ENCODE measurements around the gene SENP1.

SENP1 gene

DNA sequence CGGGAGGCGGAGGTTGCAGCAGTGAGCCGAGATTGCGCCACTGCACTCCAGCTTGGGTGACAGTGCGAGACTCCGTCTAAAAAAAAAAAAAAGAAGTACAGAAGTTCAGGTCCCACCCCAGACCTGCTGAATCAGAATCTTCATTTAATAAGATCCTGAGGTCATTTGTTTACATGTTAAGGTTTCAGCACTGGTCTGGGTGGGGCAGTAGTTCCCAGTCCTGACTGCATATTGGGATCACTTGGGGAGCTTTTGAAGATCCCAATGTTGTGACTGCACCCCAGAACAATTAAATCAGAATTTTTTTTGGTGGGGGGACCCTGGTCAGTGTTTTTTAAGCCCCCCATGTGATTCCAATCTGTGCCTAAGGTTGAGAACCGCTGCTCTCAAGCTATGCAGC lies 89.9 kb downstream of the SENP1 start:
- DNase-seq: no peak

DNA sequence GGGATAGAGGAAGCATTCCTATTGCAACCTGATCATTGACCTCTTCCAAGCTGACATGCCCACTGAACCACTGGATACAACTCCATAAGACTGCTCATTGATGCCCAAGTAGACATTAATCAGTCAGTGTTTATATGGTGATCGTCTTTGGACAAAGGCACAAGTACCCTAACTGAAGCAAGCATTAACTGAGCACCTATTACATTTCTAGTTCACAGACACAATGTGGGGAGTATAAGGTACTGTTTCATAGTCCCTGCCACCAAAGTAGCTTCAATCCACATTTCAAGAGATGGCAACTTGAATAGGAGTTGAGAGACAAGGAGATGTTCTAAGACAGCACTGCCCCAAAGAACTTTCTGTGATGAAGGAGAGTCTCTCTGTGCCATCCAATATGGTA lies 90.8 kb downstream of the SENP1 start:
- no peak for DNase-seq

DNA sequence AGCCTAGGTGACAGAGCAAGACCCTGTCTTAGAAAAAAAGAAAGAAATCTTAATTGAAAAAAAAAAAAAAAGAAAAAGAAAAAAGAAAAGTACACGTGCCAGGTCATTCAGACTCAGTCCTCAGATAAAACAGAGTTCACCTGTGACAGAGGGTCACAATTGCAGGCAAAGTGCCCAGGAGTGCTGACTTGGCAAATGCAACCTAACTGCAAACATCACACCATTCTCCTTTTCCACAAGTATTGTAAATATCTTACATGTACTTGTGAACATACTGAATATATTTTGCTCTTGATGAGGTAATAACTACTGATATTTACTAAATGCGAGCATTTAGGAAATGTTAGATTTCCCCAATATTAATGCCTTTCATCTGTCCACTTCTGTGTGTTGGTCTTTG lies 92.6 kb downstream of the SENP1 start:
- no peak for DNase-seq

DNA sequence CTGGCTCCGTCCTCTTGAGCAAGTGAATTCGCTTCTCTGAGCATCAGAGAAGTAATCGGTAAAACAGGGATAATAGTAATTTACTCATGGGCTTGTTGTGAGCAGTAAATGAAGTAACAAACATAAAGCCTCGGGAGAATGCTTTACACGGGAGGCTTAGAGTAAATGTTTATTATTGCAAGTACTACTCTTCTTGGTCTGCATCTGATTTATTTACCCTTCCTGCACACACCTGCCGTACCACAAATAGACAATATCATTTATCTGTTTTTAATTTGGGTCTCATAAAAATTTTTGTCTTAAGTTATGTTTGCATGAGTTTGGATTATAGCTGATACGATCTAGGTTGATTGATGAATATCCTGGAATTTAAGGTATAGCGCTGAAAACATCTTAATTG lies 93.8 kb downstream of the SENP1 start:
- DNase-seq: no peak

DNA sequence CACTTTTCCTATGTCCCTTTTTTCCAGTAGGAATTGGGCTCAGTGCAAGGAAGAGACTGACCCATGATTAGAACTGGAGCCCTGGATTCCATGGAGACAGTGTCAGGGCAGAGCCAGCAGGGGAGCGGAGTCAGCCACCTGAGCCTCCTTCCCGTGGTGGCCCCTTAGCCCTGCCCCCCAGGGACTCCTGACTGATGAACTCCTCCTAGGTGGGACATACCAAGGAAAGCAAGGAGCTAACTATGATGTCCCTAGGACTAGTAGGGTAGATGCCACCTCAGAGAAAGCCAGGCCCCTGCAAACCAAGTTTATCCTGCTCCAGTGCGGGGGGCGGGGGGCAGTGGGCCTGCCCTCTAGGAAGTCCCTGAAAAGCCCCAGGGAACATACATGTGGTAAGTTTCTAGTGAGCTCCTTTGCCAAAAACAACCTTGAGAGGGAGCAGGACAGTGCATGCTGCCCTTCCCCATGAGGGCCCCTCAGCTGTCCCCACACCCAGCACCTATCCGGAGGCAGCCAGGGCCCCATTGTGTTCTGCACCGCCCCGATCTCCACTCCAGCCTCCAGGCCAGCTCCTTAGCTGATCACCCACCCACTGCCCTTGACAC lies 95.4 kb downstream of the SENP1 start:
- no peak for DNase-seq

DNA sequence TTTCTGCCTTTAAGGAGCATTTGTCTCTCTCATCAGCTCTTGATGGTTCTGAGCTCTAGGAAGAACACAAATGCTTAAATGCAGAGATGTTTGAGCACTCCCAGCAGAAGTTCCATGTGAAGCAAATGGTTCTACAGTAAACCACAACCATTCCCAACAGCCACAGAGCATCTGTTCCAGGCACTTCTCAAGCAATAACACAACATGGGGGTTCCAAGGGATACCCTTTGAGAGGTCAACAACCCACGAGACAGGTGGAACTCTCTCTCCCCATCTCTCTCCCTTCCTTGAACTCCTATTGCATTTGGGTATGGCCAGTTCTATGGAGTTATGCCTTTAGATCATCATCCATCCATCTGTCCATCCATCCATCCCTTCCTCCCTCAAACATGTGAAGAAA lies 96.4 kb downstream of the SENP1 start:
- DNase-seq: no peak

DNA sequence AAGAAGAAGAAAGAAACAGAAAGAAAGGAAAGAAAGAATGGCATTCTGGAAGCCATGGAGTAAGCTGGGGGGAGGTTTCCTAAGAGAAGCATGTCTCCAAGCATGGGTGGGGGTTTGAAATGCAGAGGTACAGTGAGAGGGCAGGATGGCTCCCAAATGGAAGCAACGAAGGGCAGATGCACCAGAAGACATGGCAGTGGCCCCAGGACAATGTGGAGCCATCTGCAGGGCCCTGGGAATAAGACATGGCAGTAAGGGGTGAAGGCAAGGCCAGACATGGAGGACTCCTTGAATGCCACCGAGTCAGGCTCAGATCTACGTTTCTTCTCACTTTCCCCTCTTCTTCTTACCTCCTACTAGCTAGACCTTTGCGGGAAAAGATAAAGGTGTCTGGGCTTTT lies 96.9 kb downstream of the SENP1 start:
- no peak for DNase-seq

DNA sequence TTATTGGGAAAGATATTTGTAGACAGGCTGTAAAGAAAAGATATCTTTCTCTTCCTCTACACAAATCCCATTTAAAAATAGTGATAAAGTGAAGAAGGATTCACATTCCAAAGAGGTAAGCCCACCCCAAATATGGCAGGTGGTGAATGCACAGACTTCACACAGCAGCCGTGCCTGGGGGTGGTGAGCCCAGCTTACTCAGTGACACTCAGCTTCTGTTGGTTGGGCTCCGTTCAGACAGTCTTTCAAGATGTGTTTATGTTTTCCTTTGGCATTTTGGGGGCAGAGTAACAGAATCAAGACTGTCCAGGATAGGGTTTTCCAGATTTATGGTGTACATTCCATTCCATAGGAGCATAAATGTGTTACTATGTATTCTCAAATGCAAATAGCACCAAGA lies 97.5 kb downstream of the SENP1 start:
- no peak for DNase-seq

DNA sequence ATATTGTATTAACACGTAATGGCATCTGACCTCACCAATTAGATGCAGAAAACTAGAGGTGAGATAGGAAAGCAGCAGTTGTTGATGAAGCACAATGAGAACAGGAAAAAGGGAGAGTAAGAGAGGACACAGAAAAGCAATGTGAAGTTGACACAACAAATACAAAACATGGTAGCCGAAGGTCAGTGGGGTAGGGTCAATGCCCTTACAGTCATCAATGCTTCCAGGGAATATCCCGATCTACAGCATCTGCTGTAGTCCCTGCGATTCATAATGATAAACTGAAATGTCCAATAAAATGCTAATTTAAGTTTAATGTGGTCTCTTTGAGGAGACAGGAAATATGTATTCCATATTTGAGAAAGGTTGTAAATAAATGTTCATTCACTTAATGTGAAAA lies 98.7 kb downstream of the SENP1 start:
- no peak for DNase-seq

DNA sequence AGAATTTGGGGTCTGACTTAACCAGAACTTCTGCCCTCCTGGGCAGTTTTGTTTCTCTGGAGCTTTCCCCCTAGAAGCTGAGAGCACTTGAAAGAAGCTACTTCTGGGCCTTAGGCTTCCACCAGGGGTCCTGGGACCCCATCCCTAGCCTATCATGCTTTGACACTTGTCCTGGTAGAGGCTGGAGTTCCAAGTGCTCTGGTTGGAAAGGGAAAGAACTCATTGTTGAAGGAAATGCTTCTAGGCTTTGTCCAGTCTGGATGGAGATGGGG lies 100.2 kb downstream of the SENP1 start:
- no peak for DNase-seq

DNA sequence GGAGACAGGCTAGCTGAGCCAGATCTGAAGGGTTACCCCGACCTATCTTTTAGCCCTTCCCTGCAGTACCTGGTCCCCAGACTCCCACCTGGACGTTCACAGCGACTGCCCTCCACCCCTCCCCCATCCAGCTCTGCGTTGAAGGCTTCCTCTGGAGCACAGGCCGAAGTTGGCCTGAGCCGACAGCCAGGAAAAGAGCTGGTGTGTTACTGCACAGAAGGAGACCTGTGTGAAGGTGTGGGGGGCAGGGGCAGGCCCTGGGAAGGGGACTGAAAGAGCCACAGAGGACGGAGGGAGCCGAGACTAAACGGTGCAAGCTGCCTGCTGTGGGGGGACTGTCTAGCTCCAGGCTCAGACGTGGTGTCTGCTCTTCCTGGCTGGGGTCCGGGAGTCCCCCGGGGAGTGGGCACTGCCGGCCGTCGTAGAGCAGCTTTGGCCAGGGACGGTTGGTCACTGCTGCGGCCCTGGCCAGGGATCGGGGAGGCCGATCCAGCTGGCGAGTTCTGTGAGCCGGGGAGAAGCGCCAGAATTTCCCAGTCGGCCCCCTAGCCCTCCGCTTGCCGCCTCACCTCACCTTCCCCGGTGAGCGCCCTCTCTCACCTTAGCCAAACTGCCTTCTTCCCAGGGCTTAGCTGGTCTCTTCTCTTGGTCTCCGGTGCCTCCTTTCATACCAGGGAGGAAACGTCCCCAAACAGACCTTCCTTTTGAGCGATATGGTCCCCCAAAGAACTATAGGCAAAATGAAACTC lies 100.7 kb downstream of the SENP1 start:
- DNase-seq: no peak

DNA sequence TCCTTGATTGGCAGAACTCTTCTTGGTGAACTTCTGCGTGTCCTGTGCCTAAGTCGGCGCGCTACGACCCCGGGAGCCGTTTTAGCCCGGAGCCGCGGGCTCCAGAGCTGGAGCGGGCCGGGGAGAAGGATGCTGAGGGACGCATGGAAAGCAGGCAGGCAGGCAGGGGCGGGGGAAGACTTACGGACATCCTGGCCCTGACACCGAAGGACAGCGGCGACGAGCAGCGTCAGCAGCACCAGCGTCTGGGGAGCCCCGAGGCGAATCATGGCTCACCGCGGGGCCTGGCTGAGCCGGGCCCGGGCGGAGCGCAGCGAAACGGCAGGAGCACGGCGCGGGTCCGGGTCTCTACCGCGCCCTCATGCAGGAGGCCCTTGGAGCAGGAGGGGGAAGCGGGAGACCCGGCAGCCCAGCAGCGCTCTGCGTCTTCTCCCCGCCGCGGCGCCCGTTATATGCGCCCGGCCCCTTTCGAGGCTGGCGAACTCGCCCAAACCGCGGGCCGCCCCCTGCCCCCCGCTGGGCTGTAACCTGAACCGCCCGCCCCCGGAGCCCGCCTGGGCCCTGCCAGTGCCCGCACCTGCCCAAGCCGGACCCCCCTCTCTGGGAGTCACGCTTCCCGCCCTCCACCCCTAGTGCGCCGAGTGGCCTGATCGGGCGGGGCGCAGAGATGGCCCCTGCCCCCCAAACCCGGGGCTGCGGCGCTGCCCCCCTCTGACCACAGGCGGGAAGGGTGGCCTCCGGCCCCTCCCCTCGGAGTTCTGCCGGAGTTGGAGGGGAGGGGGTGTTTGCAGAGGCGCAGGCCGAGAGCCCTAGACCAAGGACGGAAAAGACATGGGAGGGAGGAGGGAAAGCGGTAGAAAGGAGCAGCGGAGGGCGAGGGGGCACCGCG lies 101.6 kb downstream of the SENP1 start, which contains the start of gene COL2A1:
TSS of gene COL2A1 (minus strand) at position 424 of the 889 bp plus-strand sequence. CDS start at position 269, 155 bp downstream.
- no peak for DNase-seq

DNA sequence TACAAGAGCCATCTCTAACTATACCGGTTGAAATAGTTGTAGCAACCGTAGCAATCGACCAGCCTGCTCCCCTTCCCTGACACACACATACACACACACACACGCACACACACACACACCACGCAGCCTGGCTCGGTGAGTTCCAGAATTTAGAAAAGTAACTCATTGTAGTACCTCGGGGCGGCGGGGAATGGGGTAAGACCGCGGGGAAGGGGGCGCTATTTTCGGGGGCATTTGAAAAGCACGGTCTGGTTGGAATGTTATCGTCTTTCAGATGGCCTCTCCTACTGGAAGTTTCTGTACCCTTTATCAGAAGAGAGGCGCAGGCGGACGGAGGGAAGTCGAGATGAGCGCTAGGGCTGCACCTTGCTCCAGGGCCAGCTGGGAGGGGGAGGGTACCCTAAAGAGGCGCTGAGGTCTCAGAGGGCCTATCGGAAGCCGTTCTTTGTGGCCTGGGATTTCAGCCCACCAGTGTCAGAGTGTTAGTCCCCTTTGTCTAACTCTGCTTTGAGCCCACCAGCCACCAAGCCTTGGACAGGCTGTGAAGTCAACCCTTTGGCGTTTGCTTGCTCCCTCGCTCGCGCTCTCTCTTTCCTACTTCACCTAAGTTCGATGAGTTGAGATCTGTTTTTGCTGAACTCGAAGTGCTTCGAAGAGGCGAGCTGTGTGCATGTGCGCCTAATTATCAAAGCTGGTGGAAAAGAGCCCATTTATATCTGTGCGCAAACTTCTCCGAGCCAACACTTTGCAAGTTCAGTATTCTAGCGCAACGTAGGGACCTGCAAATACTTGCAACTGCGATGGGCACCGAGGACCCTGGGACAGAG lies 102.4 kb downstream of the SENP1 start:
- DNase-seq: no peak

DNA sequence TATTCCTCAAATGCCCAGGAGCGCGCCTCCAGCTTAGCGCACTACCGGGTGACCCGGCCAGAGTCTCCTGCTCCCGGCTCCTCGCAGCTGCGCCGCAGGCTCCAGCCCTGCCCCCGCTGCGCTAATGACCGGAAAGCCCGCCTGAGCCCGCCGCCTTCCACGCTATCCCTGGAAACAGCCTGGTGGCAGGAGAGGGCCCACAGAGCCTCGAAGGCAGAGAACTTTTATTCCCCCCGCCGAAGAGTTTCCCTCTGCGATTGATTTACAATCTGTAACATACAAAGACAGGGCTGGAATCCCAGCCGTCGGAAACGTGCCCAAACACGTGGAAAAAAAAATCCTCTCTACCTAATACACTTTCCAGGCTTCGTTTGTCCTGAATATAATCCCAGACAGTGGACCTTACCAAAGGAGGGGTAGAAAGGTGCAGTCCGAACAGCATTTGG lies 103.1 kb downstream of the SENP1 start:
- no peak for DNase-seq

DNA sequence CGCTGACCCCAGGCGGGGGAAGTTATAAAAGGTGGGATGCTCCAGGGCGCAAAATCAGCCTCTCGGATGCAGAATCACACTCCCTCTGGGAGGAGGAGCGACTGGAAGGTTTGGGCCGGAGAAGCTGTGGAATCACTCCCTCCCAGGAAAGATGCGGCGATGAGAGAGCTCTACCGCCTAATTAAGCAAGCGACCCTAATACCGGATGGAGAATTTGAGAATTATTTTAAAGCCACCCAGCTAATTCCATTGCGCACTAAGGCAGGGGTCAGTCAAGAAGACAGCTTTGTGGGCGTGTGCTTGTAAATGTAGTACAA lies 103.5 kb downstream of the SENP1 start:
- DNase-seq: no peak

DNA sequence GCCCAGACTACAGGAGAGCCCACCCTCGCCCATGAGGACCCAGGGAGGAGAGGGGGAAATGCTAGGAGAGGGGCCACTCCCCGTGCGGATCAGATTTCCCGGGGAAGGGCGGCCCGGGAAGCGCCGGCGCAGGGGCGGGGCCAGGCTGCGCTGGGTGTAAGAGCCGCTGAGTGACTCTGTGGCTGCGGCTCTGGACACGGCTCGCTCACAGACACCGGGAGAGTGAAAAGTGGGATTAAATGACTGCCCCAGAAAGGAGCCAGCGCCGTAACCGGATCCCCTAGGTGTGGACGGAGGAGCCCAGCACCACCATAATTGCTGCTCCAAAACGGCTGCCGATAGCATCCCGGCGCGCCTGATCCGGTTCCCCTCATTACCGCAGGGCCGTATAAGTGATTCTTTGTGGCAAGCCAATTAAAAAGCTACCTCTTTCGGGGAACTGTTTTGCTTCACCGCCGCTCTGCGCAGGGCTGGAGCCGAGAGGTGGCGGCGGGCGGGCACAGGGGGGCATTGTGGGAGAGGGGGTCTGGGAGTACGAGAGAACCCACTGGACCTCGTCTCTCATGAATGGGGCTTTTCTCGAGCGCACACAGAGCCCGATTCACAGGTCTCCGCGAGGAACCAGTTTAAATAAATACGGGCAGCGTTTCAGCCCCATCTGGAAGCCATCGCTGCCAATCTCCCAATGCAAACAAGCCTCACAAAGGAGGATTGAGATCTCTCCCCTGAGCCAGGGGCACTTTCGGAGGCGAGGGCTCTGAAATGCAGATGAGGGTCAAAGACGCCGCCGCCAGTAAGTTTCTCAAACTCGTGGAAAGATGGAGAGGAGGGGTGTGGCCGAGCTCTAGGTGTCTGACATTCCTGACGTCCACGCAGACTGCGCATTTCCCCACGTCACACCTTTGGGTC lies 104.1 kb downstream of the SENP1 start:
- no peak for DNase-seq

DNA sequence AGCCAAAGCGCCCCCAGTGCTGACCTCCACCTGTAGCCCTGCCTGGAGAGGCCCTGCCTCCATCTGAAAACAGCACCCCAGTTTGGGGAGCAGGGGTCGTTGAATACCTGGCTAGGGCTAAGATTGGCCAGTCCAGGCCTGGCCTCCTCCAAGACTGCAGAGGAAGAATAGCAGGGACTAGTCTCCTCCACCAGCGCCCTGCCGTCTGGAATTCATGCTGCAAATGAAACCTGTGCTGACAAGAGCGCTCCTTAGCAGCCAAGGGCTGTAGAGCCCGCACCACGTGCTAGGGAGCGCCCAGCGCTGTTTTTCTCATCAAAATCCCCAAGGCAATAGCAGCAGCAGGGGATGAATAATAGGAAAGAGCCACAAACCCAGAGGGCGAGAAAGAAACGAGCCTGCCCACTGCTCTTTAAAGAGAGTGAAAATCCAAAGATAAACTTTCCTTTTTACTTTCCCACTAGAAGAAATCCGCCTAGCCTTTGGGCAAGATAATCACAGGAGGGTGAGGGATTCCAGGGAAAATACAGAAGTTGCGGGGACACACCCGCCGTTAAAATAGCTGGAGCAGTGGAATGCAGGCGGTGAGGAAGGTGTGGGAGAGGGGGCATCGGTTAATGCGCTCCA lies 104.9 kb downstream of the SENP1 start:
- DNase-seq: peak; percentile 11

DNA sequence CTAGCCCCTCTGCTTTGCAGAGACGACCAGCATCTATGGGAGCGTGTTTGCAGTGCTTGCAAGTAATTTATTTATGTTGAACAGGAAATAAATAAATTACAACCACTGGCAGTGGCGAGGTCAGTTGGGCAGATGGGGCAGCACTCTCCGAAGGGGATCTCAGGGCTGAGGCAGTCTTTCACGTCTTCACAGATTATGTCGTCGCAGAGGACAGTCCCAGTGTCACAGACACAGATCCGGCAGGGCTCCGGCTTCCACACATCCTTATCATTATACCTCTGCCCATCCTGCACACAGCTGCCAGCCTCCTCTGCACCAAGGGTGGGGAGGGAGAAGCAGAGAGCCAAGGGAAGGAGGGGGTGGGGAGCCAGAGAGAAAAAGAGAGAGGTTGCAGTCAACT lies 106.1 kb downstream of the SENP1 start:
- no peak for DNase-seq

DNA sequence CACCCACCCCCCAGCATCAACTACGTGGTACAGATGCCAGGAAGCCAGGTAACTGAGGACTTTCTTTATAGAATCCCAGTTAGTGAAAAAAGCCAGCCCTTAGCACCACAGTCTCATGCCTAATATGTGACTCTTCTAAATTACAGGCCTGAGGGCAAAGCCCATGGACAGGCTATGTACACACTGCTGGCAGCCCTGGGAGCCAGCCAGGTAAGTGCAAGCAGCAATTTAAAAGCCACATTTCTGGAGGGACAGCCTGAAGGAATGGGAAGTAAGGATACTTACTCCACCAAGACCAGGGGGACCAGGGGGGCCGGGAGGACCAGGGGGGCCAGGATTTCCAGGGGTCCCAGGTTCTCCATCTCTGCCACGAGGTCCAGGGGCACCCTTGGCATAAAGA lies 108.6 kb downstream of the SENP1 start:
- DNase-seq: no peak

DNA sequence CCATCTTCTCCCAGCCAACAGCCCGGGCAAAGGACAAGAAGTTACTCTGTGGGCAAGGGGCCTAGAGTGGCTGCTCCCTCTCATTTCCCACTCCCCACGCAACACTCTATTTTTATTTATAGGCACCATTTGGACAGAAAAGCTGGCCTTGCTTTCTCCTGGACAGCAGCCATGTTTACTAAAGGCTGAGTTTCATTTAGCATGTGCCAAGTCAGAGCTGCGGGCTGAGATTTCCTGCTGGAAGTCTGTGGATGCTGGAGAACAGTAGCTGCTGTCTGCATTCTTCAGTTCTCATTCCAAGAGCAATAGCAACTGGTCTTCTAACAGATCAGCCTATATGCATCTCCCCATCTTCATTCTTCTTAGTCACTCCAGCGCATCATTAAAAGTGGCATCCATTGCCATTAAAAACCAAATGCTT lies 109.9 kb downstream of the SENP1 start:
- no peak for DNase-seq

DNA sequence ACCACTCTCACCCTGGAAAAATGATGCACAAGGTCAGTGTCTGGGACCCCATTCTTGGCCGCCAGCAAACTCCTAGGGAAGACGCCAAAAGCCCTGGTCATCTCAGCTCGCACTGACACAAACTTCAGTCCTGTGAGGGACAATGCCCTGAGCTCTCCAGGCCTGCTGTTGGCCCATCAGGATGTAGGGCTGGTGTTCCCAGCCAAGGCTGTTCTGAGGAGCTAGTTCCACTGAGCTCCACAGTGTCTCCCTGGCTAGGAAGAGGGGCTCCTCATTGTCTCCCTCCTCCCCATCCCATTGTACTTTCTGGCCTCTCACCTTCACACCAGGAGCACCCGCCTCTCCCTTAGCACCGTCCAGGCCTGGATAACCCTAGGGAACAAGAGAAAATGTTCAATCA lies 112.4 kb downstream of the SENP1 start:
- no peak for DNase-seq
